Measurements from ENCODE around the gene BACH2. TPM values are rescaled to one million over a fixed set of nuclear protein-coding genes. Genes with fewer than 3 reads are reported as not detected.
"Not testable (repeated sequence)": the region's sequence is repeated elsewhere in the genome, so short reads cannot be mapped to it uniquely, and the experiment has no call there.

The BACH2 gene
- polyA plus RNA-seq, 2 of the 4 experiments (the other 2 are of a cell fraction), result 0.01 to 0.36 TPM

DNA sequence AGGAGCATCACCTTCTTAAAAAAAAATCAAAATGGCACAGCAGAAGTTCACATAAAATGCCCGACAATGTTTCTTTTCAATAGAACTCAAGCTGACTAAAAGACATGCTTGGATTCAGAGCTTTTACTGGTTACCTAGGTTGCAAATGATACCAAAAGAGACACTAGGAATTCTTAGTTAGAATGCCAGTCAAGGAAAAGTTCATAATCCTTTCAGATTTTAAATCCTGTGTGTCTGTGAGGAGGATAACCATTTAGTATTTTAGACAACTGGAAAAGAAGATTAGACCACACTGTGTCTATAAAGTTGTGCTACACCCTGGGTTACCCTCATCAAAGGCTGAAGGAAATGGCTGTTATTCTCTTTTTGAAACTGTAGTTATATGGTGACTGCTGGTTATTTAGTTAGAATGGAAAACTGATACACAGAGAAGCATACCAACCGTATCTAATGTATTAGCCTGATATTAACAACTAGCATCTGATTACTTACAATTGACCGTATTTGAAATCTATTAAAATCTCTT is 262.8 kb downstream of the BACH2 start:
- Histone ChIP-seq H3K4me2 (no peak overlapping the region), H3K4me3 (no peak overlapping the region), H3K4me1 (no peaks in the 10 kb centered on the region), H3K27ac (no peak overlapping the region), H3K9me3 (no peaks in the 10 kb centered on the region)
- FAIRE-seq, result no peak
- WGBS (ENCODE audit: missing lambda C conversion rate), result 60% methylated on average over 3 of the region's 3 CpGs
- ATAC-seq, result no peak
- no peak for TF ChIP-seq EHMT2 (IDR thresholded peaks at IDR 0.05; ENCODE audit: low read depth)
- TF ChIP-seq RCOR1 (IDR thresholded peaks at IDR 0.05; ENCODE audit: low read depth, low read length), result no peak
- TF ChIP-seq MAZ (IDR thresholded peaks at IDR 0.05; ENCODE audit: borderline replicate concordance, low read depth, low read length), result no peak
- no peak for TF ChIP-seq ZSCAN20 (CRISPR knock-in tag; IDR thresholded peaks at IDR 0.05)
- TF ChIP-seq NPAS2 (CRISPR knock-in tag; IDR thresholded peaks at IDR 0.05; ENCODE audit: borderline replicate concordance), result no peak
- TF ChIP-seq, protein P1, sequence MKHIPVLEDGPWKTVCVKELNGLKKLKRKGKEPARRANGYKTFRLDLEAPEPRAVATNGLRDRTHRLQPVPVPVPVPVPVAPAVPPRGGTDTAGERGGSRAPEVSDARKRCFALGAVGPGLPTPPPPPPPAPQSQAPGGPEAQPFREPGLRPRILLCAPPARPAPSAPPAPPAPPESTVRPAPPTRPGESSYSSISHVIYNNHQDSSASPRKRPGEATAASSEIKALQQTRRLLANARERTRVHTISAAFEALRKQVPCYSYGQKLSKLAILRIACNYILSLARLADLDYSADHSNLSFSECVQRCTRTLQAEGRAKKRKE (CRISPR knock-in tag; IDR thresholded peaks at IDR 0.05; ENCODE audit: low read depth), result no peak
- no peak for TF ChIP-seq SMC3 (IDR thresholded peaks at IDR 0.05)
- TF ChIP-seq FOSL2 (IDR thresholded peaks at IDR 0.05), result no peak
- TF ChIP-seq FOSL2 (CRISPR knock-in tag; IDR thresholded peaks at IDR 0.05), result no peak
- TF ChIP-seq ZNF302 (CRISPR knock-in tag; IDR thresholded peaks at IDR 0.05), result no peak
- POLR2A ChIA-PET, result no interaction called here
- CTCF ChIA-PET, result no interaction called here
- DNase-seq (ENCODE audit: low read depth in 1 of 2, low spot score in 1 of 2), result no peak

DNA sequence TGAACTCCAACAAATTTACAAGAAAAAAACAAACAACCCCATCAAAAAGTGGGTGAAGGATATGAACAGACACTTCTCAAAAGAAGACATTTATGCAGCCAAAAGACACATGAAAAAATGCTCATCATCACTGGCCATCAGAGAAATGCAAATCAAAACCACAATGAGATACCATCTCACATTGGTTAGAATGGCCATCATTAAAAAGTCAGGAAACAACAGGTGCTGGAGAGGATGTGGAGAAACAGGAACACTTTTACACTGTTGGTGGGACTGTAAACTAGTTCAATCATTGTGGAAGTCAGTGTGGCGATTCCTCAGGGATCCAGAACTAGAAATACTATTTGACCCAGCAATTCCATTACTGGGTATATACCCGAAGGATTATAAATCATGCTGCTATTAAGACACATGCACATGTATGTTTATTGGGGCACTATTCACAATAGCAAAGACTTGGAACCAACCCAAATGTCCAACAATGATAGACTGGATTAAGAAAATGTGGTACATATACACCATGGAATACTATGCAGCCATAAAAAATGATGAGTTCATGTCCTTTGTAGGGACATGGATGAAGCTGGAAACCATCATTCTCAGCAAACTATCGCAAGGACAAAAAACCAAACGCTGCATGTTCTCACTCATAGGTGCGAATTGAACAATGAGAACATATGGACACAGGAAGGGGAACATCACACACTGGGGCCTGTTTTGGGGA is 264.0 kb downstream of the BACH2 start:
- H3K4me1 ChIP-seq; H3K27ac ChIP-seq; H3K4me3 ChIP-seq; FAIRE-seq; ATAC-seq; DNase-seq (ENCODE audit: low read depth in 1 of 2, low spot score in 1 of 2); H3K9me3 ChIP-seq; POLR2A ChIA-PET; H3K4me2 ChIP-seq; CTCF ChIA-PET: not testable (repeated sequence)
- 48% methylated on average over 5 of the region's 5 CpGs for WGBS (ENCODE audit: missing lambda C conversion rate)

DNA sequence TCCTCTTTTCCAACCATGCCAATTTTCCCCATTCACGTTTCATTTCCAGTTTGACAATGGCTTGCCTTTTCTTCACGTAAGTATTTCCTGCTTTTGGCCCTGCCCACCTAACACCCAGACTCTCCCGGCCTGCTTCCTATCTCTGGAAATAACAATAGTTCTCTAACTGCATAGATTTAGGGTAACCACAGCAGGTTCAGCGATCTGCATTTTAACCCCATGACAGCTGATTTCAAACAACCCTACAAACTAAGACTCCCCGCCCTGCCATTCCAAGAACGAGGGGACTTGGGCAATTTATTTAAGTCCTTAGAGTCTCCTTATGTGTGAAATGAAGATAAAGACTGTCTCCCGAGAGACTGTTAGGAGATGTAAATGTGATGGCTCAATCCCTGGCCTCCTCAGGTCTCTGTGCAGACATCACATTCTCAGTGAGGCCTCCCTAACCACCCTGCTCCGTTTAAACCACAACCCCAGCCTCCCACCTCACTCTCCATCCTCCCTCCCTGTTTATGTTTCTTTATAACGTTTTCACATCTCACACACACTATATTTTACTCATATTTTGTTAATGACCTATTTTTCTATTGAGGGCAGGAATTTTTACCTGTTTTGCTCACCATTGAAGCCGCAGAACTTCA is 267.5 kb downstream of the BACH2 start:
- ChIA-PET CTCF (no interaction called here), POLR2A (no interaction called here)
- ATAC-seq (no peak), DNase-seq (ENCODE audit: low read depth in 1 of 2, low spot score in 1 of 2) (no peak), FAIRE-seq (no peak)
- H3K4me1 ChIP-seq, result 0 out of 3 replicates have a peak, but pooled peaks cover 2% of the 10 kb centered on the region
- H3K27ac ChIP-seq, result no peak overlapping the region
- H3K4me3 ChIP-seq, result no peak overlapping the region
- no peak for TF ChIP-seq EHMT2 (IDR thresholded peaks at IDR 0.05; ENCODE audit: low read depth)
- TF ChIP-seq FOSB (CRISPR knock-in tag; IDR thresholded peaks at IDR 0.05), result no peak
- no peak for TF ChIP-seq HOXB5 (CRISPR knock-in tag; IDR thresholded peaks at IDR 0.05)
- no peak for TF ChIP-seq CBX2 (IDR thresholded peaks at IDR 0.05; ENCODE audit: borderline replicate concordance, low read depth)
- TF ChIP-seq GATA3 (IDR thresholded peaks at IDR 0.05; ENCODE audit: borderline replicate concordance), result no peak
- TF ChIP-seq JUNB (IDR thresholded peaks at IDR 0.05), result no peak
- TF ChIP-seq, protein P2, sequence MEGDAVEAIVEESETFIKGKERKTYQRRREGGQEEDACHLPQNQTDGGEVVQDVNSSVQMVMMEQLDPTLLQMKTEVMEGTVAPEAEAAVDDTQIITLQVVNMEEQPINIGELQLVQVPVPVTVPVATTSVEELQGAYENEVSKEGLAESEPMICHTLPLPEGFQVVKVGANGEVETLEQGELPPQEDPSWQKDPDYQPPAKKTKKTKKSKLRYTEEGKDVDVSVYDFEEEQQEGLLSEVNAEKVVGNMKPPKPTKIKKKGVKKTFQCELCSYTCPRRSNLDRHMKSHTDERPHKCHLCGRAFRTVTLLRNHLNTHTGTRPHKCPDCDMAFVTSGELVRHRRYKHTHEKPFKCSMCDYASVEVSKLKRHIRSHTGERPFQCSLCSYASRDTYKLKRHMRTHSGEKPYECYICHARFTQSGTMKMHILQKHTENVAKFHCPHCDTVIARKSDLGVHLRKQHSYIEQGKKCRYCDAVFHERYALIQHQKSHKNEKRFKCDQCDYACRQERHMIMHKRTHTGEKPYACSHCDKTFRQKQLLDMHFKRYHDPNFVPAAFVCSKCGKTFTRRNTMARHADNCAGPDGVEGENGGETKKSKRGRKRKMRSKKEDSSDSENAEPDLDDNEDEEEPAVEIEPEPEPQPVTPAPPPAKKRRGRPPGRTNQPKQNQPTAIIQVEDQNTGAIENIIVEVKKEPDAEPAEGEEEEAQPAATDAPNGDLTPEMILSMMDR (IDR thresholded peaks at IDR 0.05), result no peak
- TF ChIP-seq JUN (IDR thresholded peaks at IDR 0.05), result no peak
- no peak for TF ChIP-seq CHD4 (IDR thresholded peaks at IDR 0.05; ENCODE audit: borderline replicate concordance)
- no peak for TF ChIP-seq POLR2A (IDR thresholded peaks at IDR 0.05; ENCODE audit: low read length)
- TF ChIP-seq, protein P3, sequence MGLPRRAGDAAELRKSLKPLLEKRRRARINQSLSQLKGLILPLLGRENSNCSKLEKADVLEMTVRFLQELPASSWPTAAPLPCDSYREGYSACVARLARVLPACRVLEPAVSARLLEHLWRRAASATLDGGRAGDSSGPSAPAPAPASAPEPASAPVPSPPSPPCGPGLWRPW (IDR thresholded peaks at IDR 0.05), result no peak
- TF ChIP-seq KDM1A (IDR thresholded peaks at IDR 0.05; ENCODE audit: low read depth), result no peak
- TF ChIP-seq NR3C1 (IDR thresholded peaks at IDR 0.05), result no peak
- no peak for TF ChIP-seq TP53 (CRISPR knock-in tag; IDR thresholded peaks at IDR 0.05)
- TF ChIP-seq ZNF302 (CRISPR knock-in tag; IDR thresholded peaks at IDR 0.05), result no peak
- TF ChIP-seq RCOR1 (IDR thresholded peaks at IDR 0.05; ENCODE audit: low read depth, low read length), result no peak
- TF ChIP-seq POLR2AphosphoS2 (conservative IDR thresholded peaks at IDR 0.05; ENCODE audit: low read length), result no peak
- no peak for TF ChIP-seq FOSL2 (IDR thresholded peaks at IDR 0.05)
- no peak for TF ChIP-seq FOSL2 (CRISPR knock-in tag; IDR thresholded peaks at IDR 0.05)
- TF ChIP-seq MYC (IDR thresholded peaks at IDR 0.05; ENCODE audit: borderline replicate concordance, low read length), result no peak
- H3K4me2 ChIP-seq, result no peak overlapping the region
- WGBS (ENCODE audit: missing lambda C conversion rate), result 31% methylated on average over 10 of the region's 10 CpGs
- H3K9me3 ChIP-seq, result no peaks in the 10 kb centered on the region
